Hematopoietic multipotent progenitor cell treated with erythropoietin and hydrocortisone succinate and interleukin-3 and kit ligand, for 15 days (in vitro differentiated cells): Measurements from ENCODE around the gene RDH13.
"Not testable (repeated sequence)": the region's sequence is repeated elsewhere in the genome, so short reads cannot be mapped to it uniquely, and the experiment has no call there.

Experiments
- DNase-seq: peaks from one replicate; pipeline ENCODE4 v3.0.0-alpha.2; 2015; ENCODE audit warnings: low spot score

Gene RDH13

DNA sequence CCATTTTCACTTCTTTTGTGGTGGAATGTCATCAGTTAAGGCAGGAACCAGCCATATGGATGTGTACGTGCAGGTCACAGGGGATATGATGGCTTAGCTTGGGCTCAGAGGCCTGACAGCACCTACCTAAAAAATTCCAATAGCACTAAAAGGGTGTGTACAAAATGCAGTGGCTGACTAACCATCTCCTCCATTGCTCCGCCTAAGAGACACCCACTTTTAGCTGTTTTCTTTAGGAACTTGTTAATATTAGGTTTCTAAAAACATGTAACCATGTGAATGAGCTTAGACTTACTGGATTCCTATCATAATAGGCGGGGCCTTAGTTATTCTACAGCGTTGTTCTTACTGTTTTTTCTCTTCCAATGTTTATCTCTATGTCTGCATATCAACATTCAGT, 50.6 kb downstream of the RDH13 start:
- no peak for DNase-seq

DNA sequence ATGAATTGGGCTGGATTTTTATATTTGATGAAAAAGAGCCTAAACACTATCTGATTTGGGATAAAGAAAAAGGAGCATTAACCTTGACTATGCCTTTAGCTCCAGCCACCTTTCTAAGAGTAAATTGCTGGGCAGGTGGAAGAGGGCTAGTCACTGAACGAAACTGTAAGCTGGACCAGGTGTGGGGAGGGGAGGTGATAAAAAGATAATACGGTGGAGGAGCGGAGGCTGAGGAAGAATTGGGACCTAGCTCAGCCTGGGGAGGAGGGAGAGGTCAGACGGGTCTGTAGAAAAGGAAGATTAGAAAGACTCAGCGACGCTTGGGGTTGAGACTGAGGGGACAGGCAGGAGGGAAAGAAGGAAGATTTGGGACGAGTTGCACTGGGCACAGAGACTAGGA, 52.4 kb downstream of the RDH13 start:
- DNase-seq: not testable (repeated sequence)

DNA sequence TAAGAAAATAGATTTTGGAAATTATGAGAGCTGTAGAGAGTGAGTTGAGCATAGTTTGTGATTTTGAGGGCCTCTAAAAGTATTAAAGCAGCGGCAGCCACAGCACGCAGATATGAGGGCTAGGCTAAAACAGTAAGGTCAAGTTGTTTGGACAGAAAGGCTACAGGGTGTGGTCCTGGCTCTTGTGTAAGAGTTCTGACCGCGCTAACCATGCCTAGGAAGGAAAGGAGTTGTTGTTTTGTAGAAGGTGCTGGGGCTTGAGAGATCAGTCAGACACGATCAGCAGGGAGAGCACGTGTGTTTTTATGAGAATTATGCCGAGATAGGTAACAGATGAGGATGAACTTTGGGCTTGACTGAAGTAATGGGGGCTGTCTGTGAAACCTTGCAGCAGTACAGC, 54.2 kb downstream of the RDH13 start:
- DNase-seq: not testable (repeated sequence)

DNA sequence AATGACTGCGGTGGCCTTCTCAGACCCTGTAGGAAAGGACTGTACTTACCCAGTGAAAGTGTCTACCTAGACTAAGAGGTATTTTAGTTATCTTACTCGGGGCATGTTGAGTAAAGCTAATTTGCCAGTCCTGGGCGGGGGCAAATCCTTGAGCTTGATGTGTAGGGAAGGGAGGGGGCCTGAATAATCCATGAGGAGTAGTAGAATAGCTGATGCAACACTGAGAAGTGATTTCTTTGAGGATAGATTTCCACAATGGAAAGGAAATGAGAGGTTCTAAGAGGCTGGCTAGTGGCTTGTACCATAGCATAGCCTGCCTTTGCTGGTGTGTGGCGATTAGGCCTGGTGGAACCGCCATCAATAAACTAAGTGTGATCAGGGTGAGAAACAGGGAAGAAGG, 54.8 kb downstream of the RDH13 start:
- not testable (repeated sequence) for DNase-seq

DNA sequence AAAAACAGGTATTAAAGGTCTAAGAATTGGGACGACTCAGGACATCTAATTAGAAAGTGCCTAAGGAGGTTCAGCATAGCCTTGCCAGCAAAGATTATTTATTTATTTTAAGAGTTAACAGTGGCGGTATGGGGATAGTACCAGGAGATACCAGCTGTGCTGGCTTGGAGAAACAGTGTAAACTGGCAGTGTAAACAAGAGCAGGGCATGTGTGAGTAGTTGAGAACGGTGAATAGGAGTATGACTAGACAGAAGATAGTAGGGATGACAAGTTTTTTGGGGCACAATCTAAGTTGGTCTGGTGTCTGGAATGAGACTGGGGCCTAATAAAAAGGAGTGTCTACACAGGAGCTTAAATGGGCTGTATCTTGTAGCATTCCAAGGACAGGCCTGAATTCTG, 55.4 kb downstream of the RDH13 start:
- DNase-seq: not testable (repeated sequence)

DNA sequence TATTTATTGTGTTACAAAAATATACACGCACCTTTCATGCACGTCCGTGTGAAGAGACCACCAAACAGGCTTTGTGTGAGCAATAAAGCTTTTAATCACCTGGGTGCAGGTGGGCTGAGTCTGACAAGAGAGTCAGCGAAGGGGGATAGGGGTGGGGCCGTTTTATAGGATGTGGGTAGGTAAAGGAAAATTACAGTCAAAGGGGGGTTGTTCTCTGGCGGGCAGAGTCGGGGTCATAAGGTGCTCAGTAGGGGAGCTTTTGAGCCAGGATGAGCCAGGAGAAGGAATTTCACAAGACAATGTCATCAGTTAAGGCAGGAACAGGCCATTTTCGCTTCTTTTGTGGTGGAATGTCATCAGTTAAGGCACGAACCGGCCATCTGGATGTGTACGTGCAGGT, 56.2 kb downstream of the RDH13 start:
- DNase-seq: not testable (repeated sequence)

DNA sequence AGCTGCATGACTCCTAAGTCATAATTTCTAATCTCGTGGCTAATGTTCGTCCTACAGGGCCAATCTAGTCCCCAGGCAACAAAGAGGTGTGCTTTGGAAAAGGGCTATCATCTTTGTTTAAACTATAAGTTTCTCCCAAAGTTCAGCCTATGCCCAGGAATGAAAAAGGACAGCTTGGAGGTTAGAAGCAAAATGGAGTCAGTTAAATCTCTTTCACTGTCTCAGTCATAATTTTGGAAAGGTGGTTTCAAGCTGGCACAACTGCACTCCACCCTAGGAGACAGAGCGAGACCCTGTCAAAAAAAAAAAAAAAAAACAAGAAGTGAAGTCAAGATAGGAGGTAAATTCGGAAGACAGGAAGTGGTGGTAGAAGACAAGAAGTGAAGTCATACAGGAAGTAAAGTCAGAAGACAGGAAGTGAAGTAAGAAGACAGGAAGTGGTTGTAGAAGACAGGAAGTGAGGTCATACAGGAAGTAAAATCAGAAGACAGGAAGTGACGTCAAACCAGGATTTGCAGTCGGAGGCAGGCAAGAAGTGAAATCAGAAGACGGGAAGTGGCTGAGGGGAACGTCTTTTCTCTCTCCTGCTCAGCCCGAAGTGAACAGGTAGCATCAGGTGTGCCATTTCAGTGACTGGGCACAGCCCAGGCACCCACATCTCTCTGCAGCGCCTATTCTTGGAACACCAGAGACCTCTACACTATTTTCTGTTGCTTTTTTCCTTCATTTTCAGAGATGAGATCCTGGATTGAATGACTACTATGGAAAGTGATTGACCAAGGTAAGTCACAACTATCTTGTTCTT, 57.1 kb downstream of the RDH13 start:
- peak; percentile 42 for DNase-seq

DNA sequence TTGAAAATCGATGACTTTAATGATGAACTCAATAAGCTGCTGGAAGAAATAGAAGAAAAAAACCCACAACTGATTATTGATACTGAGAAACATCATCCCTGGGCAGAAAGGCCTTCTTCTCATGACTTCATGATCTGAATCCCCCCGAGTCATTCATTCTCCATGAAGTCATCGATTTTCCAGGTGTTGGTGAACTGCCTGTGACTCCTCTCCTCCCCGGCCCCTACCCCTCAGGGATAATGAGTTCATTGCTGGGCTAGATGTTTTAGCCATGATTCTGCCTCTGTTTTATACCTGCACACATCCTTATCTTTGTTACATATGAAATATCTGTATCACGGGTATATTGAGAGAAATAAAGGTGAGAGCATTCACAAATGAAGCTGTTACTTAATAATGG, 62.2 kb downstream of the RDH13 start:
- no peak for DNase-seq

DNA sequence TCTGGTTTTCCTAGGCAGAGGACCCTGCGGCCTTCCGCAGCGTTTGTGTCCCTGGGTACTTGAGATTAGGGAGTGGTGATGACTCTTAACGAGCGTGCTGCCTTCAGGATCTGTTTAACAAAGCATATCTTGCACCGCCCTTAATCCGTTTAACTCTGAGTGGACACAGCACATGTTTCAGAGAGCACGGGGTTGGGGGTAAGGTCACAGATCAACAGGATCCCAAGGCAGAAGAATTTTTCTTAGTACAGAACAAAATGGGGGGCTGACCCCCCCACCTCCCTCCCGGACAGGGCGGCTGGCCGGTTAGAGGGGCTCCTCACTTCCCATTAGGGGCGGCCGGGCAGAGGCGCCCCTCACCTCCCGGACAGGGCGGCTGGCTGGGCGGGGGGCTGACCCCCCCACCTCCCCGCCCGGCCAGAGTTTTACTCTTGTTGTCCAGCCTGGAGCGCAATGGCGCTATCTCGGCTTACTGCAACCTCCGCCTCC, 64.2 kb downstream of the RDH13 start:
- not testable (repeated sequence) for DNase-seq

DNA sequence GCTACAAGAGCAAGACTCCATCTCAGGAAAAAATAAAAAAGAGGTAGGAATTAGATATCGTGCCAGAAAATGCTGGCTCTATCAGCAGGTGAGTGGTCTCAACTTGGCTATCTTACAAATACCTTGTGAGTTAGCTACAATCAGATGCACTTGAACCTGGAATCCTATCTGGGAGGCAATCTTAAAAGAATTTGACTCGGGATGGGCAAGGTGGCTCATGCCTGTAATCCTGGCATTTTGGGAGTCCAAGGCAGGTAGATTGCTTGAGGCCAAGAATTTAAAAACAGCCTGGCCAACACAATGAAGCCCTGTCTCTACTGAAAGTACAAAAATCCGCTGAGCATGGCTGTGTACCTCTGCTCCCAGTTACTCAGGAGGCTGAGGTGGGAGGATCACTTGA, 67.4 kb downstream of the RDH13 start:
- no peak for DNase-seq
